Caki2 (cell line): ENCODE results near the gene TJP3. TPM values are rescaled to one million over a fixed set of nuclear protein-coding genes. Genes with fewer than 3 reads are reported as not detected.
"Not testable (repeated sequence)": the region's sequence is repeated elsewhere in the genome, so short reads cannot be mapped to it uniquely, and the experiment has no call there.

Experiments used
- DNase-seq: peaks from one replicate; pipeline ENCODE4 v3.0.0-alpha.2; 2015; ENCODE audit warnings: low read depth
- in situ Hi-C: cut with HindIII; loops from 2 replicates; pipeline ENCODE4 v1.10.0; 2016; ENCODE audit warnings: low sequenced_read_pairs, low pct_unique_long_range_greater_than_20kb, mixed read lengths
- total RNA-seq: library from RNA; depleted of rRNA; stranded (reverse); fragments of >200 nt; shearing (Covaris generic); gene quantifications from 2 replicates; pipeline ENCODE4 v1.2.3, GENCODE V29; 2014; ENCODE audit warnings: low replicate concordance; rRNA removed

The TJP3 gene, protein sequence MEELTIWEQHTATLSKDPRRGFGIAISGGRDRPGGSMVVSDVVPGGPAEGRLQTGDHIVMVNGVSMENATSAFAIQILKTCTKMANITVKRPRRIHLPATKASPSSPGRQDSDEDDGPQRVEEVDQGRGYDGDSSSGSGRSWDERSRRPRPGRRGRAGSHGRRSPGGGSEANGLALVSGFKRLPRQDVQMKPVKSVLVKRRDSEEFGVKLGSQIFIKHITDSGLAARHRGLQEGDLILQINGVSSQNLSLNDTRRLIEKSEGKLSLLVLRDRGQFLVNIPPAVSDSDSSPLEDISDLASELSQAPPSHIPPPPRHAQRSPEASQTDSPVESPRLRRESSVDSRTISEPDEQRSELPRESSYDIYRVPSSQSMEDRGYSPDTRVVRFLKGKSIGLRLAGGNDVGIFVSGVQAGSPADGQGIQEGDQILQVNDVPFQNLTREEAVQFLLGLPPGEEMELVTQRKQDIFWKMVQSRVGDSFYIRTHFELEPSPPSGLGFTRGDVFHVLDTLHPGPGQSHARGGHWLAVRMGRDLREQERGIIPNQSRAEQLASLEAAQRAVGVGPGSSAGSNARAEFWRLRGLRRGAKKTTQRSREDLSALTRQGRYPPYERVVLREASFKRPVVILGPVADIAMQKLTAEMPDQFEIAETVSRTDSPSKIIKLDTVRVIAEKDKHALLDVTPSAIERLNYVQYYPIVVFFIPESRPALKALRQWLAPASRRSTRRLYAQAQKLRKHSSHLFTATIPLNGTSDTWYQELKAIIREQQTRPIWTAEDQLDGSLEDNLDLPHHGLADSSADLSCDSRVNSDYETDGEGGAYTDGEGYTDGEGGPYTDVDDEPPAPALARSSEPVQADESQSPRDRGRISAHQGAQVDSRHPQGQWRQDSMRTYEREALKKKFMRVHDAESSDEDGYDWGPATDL
- 2.7 and 5.0 TPM in 2 replicates for total RNA-seq

DNA sequence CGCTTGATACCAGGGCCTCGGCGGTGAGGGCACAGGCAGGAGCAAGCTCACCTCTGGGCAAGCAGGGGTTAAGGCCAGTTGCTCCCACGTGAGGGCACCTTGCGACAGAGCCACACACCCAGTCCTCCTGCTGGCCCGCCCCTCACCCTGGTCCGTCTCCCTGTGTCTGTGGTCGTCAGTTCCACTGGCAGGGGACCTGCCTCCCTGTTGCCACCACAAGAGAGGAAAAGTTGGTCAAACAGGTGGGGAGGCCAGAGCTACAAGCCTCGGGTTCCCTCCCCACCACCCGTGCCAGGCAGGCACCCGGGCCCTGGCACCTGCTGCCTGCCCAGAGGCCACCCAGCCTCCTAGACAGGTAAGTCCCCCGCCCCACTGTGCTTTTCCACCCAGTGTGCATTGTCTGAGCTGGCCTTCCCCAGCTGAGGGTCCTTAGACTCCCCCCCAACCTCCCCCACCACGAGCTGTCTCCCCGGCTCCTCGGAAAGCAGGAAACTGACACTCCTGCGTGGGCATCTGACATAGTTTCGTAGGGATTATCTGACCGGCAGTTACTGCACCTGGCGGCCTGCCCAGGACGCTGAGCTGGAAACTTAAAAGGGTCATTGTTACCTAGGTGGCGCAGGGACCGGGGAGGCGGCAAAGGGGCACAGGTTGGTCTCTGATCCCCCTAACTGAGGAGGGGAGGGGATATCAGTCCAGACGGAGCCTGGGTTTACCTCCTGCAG, at the start of gene TJP3:
Gene TJP3, plus strand, starts transcription at position 178 of the 725 bp plus-strand sequence. CDS start 20,049 bp downstream, outside the sequence.
- DNase-seq = no peak
- in situ Hi-C loops = no loop called here

GRCh38 chr19:3658870-3659745, 49.1 kb upstream of the TJP3 start:
- in situ Hi-C loops = no loop called here

DNA sequence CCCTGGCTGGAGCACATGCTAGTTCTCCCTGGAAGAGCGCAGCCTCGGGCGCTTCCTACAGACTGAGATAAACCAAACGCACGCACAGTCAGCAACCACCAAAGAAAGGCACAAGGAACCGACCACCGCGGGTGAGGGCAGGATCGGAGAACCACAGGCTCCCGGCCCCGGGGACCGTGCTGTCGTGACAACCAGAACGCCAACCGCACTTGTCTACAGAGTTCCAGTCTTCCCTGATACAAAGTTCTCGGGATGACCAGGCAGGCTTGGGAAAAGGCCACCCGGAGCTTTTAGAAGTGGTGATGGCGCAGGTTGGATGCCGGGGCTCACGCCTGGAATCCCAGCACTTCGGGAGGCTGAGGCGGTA, 48.5 kb upstream of the TJP3 start:
- DNase-seq = no peak
- in situ Hi-C loops = no loop called here

More at GRCh38 chr19:3658870-3659745, 49.1 kb upstream of the TJP3 start:
- DNase-seq = no peak

GRCh38 chr19:3660493-3661219, 47.5 kb upstream of the TJP3 start:
- no peak for DNase-seq
- in situ Hi-C loops = no loop called here

DNA sequence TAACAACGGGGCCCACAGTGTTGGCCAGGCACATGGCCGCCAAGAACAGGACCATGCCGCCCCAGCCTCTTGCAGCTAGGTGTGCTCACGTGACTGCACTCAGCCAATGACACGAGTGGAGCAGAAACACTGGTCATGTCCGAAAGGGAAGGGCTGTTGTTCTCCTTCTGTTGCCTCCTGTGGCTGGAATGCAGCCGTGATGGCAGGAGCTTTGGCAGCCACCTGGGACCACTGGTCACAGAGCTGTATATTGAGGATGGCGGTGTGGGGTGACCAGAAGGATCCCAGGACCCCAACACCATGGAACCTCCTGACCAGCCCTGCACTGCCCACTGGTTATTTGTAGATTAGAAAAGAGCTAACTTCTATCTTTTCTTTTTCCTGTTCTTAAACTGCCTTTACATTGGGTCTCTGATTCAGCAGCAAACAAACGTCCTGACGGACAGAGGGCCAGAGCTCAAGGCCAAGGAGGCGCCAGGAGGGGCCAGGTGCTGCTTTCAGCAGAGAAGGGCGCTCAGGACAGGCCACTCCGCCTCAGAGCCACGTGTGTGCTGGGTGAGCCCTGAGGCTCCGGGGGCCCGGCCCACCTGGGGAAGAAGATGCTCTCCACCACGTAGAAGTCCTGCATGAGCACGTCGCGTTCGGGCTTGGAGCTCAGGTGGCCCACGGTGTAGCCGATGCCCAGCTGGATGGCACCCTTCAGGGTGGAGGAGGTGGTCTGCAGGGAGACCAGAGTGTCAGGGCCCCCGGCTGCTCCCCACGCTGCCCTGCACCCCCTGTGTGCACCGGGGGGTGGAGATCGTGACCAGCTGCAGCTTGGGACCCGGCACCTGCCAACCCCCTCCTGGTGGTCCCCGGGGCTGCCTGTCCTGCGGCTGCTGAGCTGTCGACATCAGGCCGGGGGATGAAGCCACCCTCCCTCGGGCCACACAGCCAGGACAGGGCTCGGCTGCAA, 46.6 kb upstream of the TJP3 start:
- in situ Hi-C loops = no loop called here
- DNase-seq = no peak

GRCh38 chr19:3663838-3664237, 44.3 kb upstream of the TJP3 start:
- in situ Hi-C loops = no loop called here
- DNase-seq = no peak

DNA sequence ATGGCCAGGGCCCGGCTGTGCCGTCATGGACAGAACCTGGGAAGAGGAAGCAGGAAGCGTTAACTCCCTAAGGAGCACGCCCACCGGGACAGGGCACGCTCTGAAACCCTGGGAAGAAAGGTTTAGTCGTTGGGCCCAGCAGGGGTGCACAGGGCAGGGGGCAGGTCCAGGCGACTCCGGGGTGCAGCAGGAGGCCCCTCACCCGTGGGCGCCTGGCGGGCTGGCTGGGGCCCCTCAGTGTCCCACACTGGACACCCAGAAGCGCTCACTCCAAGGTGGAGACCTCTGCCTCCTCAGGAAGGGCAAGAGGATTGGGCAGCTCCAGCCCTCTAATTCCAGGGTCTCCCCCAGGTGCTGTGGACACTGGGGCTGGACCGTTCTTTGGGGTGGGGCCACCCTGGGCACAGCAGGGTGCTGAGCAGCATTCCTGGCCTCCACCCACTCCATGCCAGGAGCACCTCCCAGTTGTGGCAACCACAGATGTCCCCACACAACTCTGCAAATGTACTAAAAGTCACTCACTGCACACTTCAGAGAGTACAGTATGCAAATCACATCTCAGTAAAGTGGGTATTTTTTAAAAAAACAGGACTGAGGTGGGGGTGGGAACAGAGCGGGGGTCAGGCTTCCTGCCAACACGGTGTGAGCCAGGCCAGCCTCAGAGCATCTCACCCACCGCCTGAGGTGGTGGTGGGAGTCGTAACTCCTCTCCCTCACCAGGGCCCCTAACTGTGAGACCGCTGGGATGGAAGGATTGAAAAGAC, 43.1 kb upstream of the TJP3 start:
- no peak for DNase-seq
- in situ Hi-C loops = no loop called here

GRCh38 chr19:3665681-3666544, 42.3 kb upstream of the TJP3 start:
- in situ Hi-C loops = no loop called here
- DNase-seq = peak; percentile 26

- DNase-seq, in situ Hi-C loops: not testable (repeated sequence)
These were observed 41.7 kb upstream of the TJP3 start for GRCh38 chr19:3666545-3666856.

DNA sequence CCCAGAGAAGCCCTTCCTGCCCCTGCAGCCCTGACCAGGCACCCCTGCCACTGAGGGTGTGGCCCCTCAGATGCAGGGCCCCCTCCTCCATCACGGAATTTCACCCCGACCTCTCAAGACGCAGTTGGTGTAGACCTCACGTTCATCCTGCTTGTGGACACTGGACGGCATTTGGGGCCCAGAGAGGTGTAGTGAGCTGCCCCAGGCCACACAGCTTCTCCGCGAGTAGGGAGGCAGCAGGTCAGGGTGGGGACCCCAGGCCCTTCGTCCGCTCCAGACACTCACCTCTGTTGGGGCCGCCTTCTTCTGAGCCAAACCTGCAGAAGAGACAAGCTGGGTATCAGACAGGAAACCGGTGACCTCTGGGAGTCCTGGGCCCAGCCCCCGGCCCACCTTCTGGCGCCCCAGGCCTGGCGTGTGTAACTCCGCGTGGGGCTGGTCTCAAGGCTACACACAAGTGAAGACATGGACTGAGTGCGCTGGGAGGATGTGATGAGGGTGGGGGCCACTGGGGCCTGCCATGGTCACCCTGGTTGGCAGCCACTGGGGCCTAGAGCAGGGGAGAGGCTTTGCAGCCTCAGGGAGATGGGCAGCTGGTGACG, 41.0 kb upstream of the TJP3 start:
- no peak for DNase-seq
- in situ Hi-C loops = no loop called here

- DNase-seq = no peak
- in situ Hi-C loops = no loop called here
These were observed 40.4 kb upstream of the TJP3 start for GRCh38 chr19:3667766-3668165.

DNA sequence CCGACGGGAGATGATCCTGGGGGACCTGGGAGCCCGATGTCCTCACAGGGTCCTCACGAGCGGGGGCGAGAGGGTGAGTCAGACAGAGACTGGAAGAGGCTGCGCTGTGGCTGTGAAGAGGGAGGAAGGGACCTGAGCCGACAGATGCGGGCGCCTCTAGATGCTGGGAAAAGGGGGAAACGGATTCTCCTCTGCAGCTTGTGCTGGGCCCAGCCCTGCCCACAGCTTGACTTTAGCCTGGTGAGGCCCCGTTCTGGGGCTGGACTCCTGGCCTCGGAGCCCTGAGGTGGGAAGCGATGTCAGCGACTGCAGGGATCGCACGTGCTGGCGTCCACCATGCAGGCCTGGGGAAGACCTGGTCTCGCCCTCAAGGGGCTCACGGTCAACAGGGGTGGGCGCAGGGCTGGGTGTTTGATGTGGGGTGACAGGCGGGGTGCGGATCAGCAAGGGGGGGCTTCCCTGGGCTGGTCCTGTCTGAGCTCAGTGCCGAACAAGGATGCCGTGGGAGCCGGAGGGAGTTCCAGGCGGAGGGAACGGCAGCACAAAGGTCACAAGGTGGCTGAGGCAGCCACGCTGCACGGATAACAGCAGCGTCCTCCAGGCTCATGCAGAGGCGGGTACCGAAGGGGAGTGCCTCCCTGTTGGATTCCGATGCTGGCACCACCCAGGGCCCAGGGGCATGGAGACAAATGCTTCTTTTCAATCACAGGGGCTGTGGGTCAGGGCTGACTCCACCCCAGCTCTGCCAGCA, 39.7 kb upstream of the TJP3 start:
- in situ Hi-C loops = no loop called here
- DNase-seq = no peak

DNA sequence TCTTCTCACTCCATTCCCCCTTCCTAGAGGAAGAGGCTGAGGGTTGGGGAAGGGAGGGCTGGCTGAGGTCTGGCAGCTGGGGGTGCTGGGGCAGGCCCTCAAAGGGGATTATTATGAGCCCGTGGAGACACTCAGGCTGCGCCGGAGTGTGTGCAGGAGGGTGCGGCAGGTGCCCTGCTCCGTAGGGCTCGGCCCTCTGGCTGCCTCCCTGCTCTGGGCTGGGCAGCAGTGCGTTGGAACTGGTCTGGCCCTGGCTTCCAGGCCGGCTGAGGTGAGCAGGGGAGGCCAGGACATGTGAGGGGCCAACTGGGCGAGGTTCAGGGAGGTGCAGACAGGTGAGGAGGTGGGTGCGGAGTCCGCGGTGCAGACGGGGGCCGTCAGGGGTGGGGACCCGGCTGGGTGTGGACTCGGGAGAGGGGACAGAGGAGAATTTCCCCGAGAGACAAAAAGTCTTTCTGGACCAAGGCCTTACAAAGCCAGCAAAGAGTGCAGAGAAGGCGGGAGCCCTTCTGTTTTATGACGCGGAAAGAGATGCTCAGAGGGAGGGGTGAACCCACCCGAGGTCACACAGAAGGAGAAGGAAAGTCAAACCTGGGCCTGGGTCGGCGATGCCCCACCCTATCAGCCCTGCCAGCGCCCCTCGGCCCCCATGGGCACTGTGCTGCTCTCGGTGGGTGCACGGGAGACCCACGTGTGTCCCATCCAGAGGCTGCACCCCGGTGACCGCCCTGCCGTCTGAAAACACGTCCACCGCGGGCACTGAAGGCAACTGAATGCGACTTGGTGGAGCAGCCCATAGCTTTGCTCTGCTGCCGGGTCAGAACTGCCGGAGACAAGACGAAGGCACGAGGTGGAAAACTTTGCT, 38.9 kb upstream of the TJP3 start:
- no peak for DNase-seq
- in situ Hi-C loops = no loop called here
